ENCODE measurements around the gene C11orf68. TPM values are rescaled to one million over a fixed set of nuclear protein-coding genes. Genes with fewer than 3 reads are reported as not detected.

C11orf68 gene
- total and polyA plus RNA-seq, 2 donors (not counting 1 experiment from before 2014, with no cell fraction given): 34.9 to 50.6 TPM

DNA sequence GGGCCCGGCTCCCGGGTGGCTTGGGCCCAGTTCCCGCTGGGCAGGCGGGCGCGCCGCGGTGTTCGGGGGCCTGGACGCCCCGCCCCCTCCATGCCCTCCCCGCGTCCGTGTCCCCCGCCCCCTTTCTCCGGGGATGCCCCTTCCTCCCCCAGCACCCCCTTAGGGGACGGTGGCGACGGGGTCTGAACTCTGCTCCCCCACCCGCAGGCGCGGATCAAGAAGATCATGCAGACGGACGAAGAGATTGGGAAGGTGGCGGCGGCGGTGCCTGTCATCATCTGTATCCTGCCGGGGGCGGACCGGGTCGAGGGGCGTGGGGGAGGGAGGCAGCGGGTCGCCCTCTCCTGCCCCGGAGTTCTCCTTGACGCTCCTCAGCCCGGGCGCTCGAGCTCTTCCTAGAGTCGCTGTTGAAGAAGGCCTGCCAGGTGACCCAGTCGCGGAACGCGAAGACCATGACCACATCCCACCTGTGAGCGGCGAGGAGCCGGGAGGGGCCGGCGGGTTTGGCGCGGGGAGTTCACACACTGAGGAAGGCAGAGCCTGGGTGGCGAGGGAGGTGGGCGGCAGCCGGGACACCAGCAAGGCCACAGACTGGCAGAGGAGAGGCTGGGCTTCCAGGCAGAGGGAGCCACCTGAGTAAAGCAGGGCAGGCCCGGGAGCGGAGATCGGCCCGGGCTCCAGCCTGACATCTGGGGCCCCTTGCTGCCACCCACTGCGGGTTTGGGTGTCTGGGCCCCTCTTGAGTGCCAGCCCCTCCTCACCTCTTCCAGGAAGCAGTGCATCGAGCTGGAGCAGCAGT, 910 bp upstream of the C11orf68 start:
- peak; percentile 48 for ATAC-seq (ENCODE audit: low read depth)
- H3K4me3 Mint-ChIP-seq: peak overlapping the region; percentile 95
- peak overlapping the region; percentile 35 to 85 (median 74) for H3K4me3 ChIP-seq (ENCODE audit: control extremely low read depth in 1 of 5, extremely low read depth in 1 of 5, insufficient read depth in 1 of 5, low read depth in 2 of 5, low read length in 4 of 5)
- ChIA-PET CTCF (interaction anchor here (1.3 kb wide), 1 partner anchor 31 kb away, joined by 4 read pairs; the partner anchor contains the start of gene FIBP), POLR2A (interaction anchor here (2.1 to 2.5 kb wide), 2 partner anchors 29 to 31 kb away, joined by 9 to 13 read pairs; partner anchors contain the start of genes CCDC85B and FIBP)
- peaks cover 41% of the 10 kb centered on the region for H3K4me1 Mint-ChIP-seq
- no peak for TF ChIP-seq EZH2 (IDR thresholded peaks at IDR 0.05; ENCODE audit: borderline replicate concordance, insufficient read depth, low read depth, low read length, poor library complexity, severe bottlenecking)
- TF ChIP-seq, protein P1, sequence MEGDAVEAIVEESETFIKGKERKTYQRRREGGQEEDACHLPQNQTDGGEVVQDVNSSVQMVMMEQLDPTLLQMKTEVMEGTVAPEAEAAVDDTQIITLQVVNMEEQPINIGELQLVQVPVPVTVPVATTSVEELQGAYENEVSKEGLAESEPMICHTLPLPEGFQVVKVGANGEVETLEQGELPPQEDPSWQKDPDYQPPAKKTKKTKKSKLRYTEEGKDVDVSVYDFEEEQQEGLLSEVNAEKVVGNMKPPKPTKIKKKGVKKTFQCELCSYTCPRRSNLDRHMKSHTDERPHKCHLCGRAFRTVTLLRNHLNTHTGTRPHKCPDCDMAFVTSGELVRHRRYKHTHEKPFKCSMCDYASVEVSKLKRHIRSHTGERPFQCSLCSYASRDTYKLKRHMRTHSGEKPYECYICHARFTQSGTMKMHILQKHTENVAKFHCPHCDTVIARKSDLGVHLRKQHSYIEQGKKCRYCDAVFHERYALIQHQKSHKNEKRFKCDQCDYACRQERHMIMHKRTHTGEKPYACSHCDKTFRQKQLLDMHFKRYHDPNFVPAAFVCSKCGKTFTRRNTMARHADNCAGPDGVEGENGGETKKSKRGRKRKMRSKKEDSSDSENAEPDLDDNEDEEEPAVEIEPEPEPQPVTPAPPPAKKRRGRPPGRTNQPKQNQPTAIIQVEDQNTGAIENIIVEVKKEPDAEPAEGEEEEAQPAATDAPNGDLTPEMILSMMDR (IDR thresholded peaks at IDR 0.05): no peak
- H3K27ac Mint-ChIP-seq: peak overlapping the region; percentile 89
- under 1% methylated on average over 48 of the region's 60 CpGs for WGBS (ENCODE audit: insufficient coverage)
- H3K4me1 ChIP-seq (ENCODE audit: control insufficient read depth in 2 of 2, insufficient read depth in 2 of 2, low read length in 2 of 2): peaks cover 19 to 47% of the 10 kb centered on the region in 2 donors
- H4K20me1 ChIP-seq (ENCODE audit: control insufficient read depth, insufficient read depth, low read length, poor library complexity, severe bottlenecking): peaks cover 4% of the 10 kb centered on the region
- H3K79me2 ChIP-seq (ENCODE audit: control insufficient read depth, insufficient read depth, low read length): peaks cover 38% of the 10 kb centered on the region
- peaks cover 6 to 20% of the 10 kb centered on the region in 2 experiments for H3K36me3 ChIP-seq (replicated peaks in 1 of 2; ENCODE audit: control extremely low read depth in 1 of 2, control insufficient read depth in 1 of 2, extremely low read depth in 1 of 2, insufficient read depth in 2 of 2, low read length in 1 of 2)
- no peaks in the 10 kb centered on the region for H3K9me3 Mint-ChIP-seq (ENCODE audit: insufficient read depth)
- H3K27me3 Mint-ChIP-seq: no peaks in the 10 kb centered on the region
- H3K27me3 ChIP-seq (replicated peaks in 1 of 4; ENCODE audit: control extremely low read depth in 1 of 4, control insufficient read depth in 3 of 4, insufficient read depth in 4 of 4, low read length in 3 of 4): no peaks in the 10 kb centered on the region
- H3K9ac ChIP-seq (ENCODE audit: low read length): peak overlapping the region; percentile 70
- H3K27ac ChIP-seq (ENCODE audit: low read length in 2 of 2): peak overlapping the region; percentile 52
- peak overlapping the region; percentile 89 for H3K4me2 ChIP-seq (replicated peaks; ENCODE audit: low read depth, low read length, poor library complexity, severe bottlenecking)
- H2AFZ ChIP-seq (ENCODE audit: insufficient read depth, low read depth, low read length, poor library complexity, severe bottlenecking): peak overlapping the region; percentile 81
- H3K9me3 ChIP-seq (ENCODE audit: control extremely low read depth in 1 of 3, control insufficient read depth in 2 of 3, insufficient read depth in 1 of 3, low read length in 2 of 3): no peaks in the 10 kb centered on the region
- DNase-seq: no peak
- intact Hi-C loops (cut with micrococcal nuclease): loop anchor here (1.0 to 2.0 kb wide), 7 partner anchors 9 to 257 kb away; partner anchors contain the start of genes BANF1, CFL1, EIF1AD and FIBP
